Measurements from ENCODE around the gene JARID2. TPM values are rescaled to one million over a fixed set of nuclear protein-coding genes. Genes with fewer than 3 reads are reported as not detected.

JARID2 gene
- total and polyA plus RNA-seq, 8 donors: 2.4 to 42.6 (median 11.5) TPM

GRCh38 chr6:15554728-15555100 is 308.8 kb downstream of the JARID2 start:
- Histone ChIP-seq H3K9me3 (no peaks in the 10 kb centered on the region), H3K27me3 (no peaks in the 10 kb centered on the region), H3K4me1 (peaks cover 0 to 22% (median 8%) of the 10 kb centered on the region in 4 donors), H3K27ac (no peak overlapping the region), H3K36me3 (no peaks in the 10 kb centered on the region), H3K4me3 (no peak overlapping the region)
- intact Hi-C loops (cut with DNase I; ENCODE audit: low total_unique reads): no loop called here
- WGBS, 5 donors: 92 to 98% (median 95%) methylated on average over 6 of the region's 6 CpGs
- DNase-seq: no peak
- TF ChIP-seq POLR2AphosphoS5 (IDR thresholded peaks at IDR 0.05) (no peak), CTCF (IDR thresholded peaks at IDR 0.05) (no peak), POLR2A (IDR thresholded peaks at IDR 0.05) (no peak), EP300 (IDR thresholded peaks at IDR 0.05) (no peak)

- no peak for TF ChIP-seq POLR2AphosphoS5 (IDR thresholded peaks at IDR 0.05)
- TF ChIP-seq POLR2A (IDR thresholded peaks at IDR 0.05): no peak
- no peak for TF ChIP-seq EP300 (IDR thresholded peaks at IDR 0.05)
- Histone ChIP-seq H3K27me3 (no peaks in the 10 kb centered on the region), H3K36me3 (no peaks in the 10 kb centered on the region), H3K4me3 (no peak overlapping the region), H3K4me1 (peaks cover 0 to 24% (median 10%) of the 10 kb centered on the region in 4 donors), H3K27ac (no peak overlapping the region), H3K9me3 (no peaks in the 10 kb centered on the region)
- intact Hi-C loops (cut with DNase I; ENCODE audit: low total_unique reads): no loop called here
- WGBS, 5 donors: 89 to 96% (median 94%) methylated on average over 5 of the region's 5 CpGs
- DNase-seq: no peak
Measured at GRCh38 chr6:15555101-15556038, 309.5 kb downstream of the JARID2 start.

GRCh38 chr6:15556711-15557110 is 310.8 kb downstream of the JARID2 start:
- no peak overlapping the region for H3K27ac ChIP-seq
- DNase-seq: no peak
- intact Hi-C loops (cut with DNase I; ENCODE audit: low total_unique reads): no loop called here
- no peaks in the 10 kb centered on the region for H3K36me3 ChIP-seq
- no peaks in the 10 kb centered on the region for H3K27me3 ChIP-seq
- H3K4me3 ChIP-seq: no peak overlapping the region
- no peaks in the 10 kb centered on the region for H3K9me3 ChIP-seq
- WGBS, 5 donors: 100% methylated on average over 1 of the region's 1 CpG
- peaks cover 0 to 24% (median 8%) of the 10 kb centered on the region in 4 donors for H3K4me1 ChIP-seq
- TF ChIP-seq POLR2AphosphoS5 (IDR thresholded peaks at IDR 0.05): no peak
- no peak for TF ChIP-seq POLR2A (IDR thresholded peaks at IDR 0.05)
- no peak for TF ChIP-seq EP300 (IDR thresholded peaks at IDR 0.05)

- intact Hi-C loops (cut with DNase I; ENCODE audit: low total_unique reads): no loop called here
- DNase-seq: no peak
- no peaks in the 10 kb centered on the region for H3K9me3 ChIP-seq
- peaks cover 0 to 21% (median 9%) of the 10 kb centered on the region in 4 donors for H3K4me1 ChIP-seq
- H3K36me3 ChIP-seq: no peaks in the 10 kb centered on the region
- no peaks in the 10 kb centered on the region for H3K27me3 ChIP-seq
- TF ChIP-seq POLR2AphosphoS5 (IDR thresholded peaks at IDR 0.05): no peak
- TF ChIP-seq POLR2A (IDR thresholded peaks at IDR 0.05): no peak
- no peak for TF ChIP-seq CTCF (IDR thresholded peaks at IDR 0.05)
- TF ChIP-seq EP300 (IDR thresholded peaks at IDR 0.05): no peak
- no peak overlapping the region for H3K4me3 ChIP-seq
- H3K27ac ChIP-seq: no peak overlapping the region
Measured at GRCh38 chr6:15557174-15557573, 311.3 kb downstream of the JARID2 start.

GRCh38 chr6:15560713-15561112 is 314.8 kb downstream of the JARID2 start:
- Histone ChIP-seq H3K4me1 (peaks cover 0 to 27% (median 12%) of the 10 kb centered on the region in 4 donors), H3K27me3 (no peaks in the 10 kb centered on the region), H3K36me3 (no peaks in the 10 kb centered on the region), H3K9me3 (no peaks in the 10 kb centered on the region), H3K4me3 (no peak overlapping the region), H3K27ac (no peak overlapping the region)
- TF ChIP-seq EP300 (IDR thresholded peaks at IDR 0.05) (no peak), POLR2AphosphoS5 (IDR thresholded peaks at IDR 0.05) (no peak), CTCF (IDR thresholded peaks at IDR 0.05) (no peak), POLR2A (IDR thresholded peaks at IDR 0.05) (no peak)
- DNase-seq: no peak
- 51 to 73% (median 59%) methylated on average over 1 of the region's 1 CpG for WGBS, 5 donors
- intact Hi-C loops (cut with DNase I; ENCODE audit: low total_unique reads): no loop called here
